ENCODE data around the gene LYPD6. TPM values are rescaled to one million over a fixed set of nuclear protein-coding genes. Genes with fewer than 3 reads are reported as not detected.
"Not testable (repeated sequence)": the region's sequence is repeated elsewhere in the genome, so short reads cannot be mapped to it uniquely, and the experiment has no call there.

The LYPD6 gene
- total RNA-seq, 1 donor from 2014 or later = not detected

DNA sequence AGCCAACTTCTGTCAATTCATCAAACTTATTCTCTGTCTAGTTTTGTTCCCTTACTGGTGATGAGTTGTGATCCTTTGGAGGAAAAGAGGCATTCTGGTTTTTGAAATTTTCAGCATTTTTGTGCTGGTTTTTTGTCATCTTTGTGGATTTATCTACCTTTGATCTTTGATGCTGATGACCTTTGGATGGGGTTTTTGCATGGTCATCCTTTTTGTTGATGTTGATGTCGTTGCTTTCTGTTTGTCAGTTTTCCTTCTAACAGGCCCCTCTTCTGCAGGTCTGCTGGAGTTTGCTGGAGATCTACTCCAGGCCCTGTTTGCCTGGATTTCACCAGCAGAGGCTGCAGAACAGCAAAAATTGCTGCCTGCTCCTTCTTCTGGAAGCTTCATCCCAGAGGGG, 168.8 kb downstream of the LYPD6 start:
- intact Hi-C loops (cut with micrococcal nuclease) = not testable (repeated sequence)

DNA sequence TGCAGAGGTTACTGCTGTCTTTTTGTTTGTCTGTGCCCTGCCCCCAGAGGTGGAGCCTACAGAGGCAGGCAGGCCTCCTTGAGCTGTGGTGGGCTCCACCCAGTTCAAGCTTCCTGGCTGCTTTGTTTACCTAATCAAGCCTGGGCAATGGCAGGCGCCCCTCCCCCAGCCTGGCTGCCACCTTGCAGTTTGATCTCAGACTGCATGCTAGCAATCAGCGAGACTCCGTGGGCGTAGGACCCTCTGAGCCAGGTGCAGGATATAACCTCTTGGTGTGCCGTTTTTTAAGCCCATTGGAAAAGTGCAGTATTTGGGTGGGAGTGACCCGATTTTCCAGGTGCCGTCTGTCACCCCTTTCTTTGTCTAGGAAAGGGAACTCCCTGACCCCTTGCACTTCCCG, 176.4 kb downstream of the LYPD6 start:
- intact Hi-C loops (cut with micrococcal nuclease) = not testable (repeated sequence)

DNA sequence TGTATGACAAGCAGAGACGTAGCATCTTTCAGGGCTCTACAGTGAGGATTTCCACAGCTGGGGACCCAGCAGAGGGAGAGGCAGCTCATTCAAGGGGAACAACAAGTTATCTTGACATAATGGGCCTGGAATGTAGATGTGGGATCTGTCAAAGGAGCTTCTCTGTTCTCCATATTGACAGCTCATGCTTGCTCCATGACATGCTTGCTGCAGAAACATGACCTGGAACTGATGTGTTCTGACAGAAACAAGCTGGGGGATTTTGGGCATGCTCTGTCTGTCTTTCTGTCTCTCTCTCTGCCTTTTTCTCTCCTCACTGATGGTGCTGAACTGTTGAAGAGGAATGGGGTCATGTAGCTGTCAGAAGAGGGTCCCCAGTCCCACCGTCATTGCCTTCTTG, 177.6 kb downstream of the LYPD6 start:
- intact Hi-C loops (cut with micrococcal nuclease) = no loop called here

DNA sequence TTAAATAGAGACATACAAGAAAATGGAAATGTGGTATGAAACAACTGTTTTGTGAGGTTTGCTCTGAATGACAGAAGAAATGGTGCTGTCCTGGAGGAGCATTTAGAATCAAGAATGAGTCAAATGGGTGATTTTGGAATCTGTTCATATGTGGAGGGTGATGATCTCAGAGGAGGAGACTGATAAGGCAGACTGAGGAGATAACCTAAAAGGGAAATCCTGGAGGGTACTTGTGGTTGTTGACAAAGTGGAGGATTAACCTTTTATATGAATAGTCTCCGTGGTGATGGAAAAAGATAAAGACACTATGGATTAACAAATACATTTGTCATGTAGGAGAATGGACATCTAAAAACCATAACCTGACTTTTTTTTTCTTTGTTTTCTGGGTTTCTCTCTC, 183.1 kb downstream of the LYPD6 start:
- intact Hi-C loops (cut with micrococcal nuclease) = no loop called here

Measured in T-helper 2 cell treated with Interferon-gamma antibody and Interleukin-4, amounts not matched to agents 100 ng/mL and 5 ng/mL, for 36 hours (primary cell).